Measurements from ENCODE around the gene PRPSAP2.
A peak's percentile ranks its signal among the peaks of the same experiment; 100 is the strongest.
"Not testable (repeated sequence)": the region's sequence is repeated elsewhere in the genome, so short reads cannot be mapped to it uniquely, and the experiment has no call there.

Gene PRPSAP2

GRCh38 chr17:18947866-18948265 lies 89.9 kb downstream of the PRPSAP2 start:
- no peak for DNase-seq

- no peak for DNase-seq
These were observed 90.6 kb downstream of the PRPSAP2 start for GRCh38 chr17:18948476-18949006.

- no peak for DNase-seq
These were observed 91.6 kb downstream of the PRPSAP2 start for GRCh38 chr17:18949566-18949965.

GRCh38 chr17:18950346-18950745 lies 92.4 kb downstream of the PRPSAP2 start:
- no peak for DNase-seq

GRCh38 chr17:18950944-18951905 lies 93.3 kb downstream of the PRPSAP2 start:
- no peak for DNase-seq

GRCh38 chr17:18951941-18952842 lies 94.3 kb downstream of the PRPSAP2 start, which contains the start of gene SLC5A10:
SLC5A10 (plus strand) TSS chr17:18952165; CDS start chr17:18952206, 41 bp downstream.
- no peak for DNase-seq

GRCh38 chr17:18953231-18953728 lies 95.3 kb downstream of the PRPSAP2 start:
- DNase-seq, result no peak

GRCh38 chr17:18954321-18954720 lies 96.4 kb downstream of the PRPSAP2 start:
- no peak for DNase-seq

- DNase-seq, result no peak
These were observed 97.1 kb downstream of the PRPSAP2 start for GRCh38 chr17:18955009-18955408.

GRCh38 chr17:18956021-18956420 lies 98.1 kb downstream of the PRPSAP2 start:
- DNase-seq, result not testable (repeated sequence)

- no peak for DNase-seq
These were observed 98.7 kb downstream of the PRPSAP2 start for GRCh38 chr17:18956581-18956980.

- no peak for DNase-seq
These were observed 99.9 kb downstream of the PRPSAP2 start for GRCh38 chr17:18957831-18958230.

- no peak for DNase-seq
These were observed 100.7 kb downstream of the PRPSAP2 start for GRCh38 chr17:18958611-18959010.

GRCh38 chr17:18959071-18959844 lies 101.3 kb downstream of the PRPSAP2 start:
- no peak for DNase-seq

GRCh38 chr17:18959845-18960240 lies 101.9 kb downstream of the PRPSAP2 start:
- DNase-seq, result no peak

GRCh38 chr17:18960241-18960665 lies 102.3 kb downstream of the PRPSAP2 start:
- DNase-seq, result no peak

- DNase-seq, result peak; percentile 13
These were observed 103.0 kb downstream of the PRPSAP2 start for GRCh38 chr17:18960803-18961511.

- no peak for DNase-seq
These were observed 103.9 kb downstream of the PRPSAP2 start for GRCh38 chr17:18961634-18962493.

- DNase-seq, result no peak
These were observed 104.5 kb downstream of the PRPSAP2 start for GRCh38 chr17:18962494-18962815.
